HFF-Myc (cell line): Measurements from ENCODE around the gene SMIM35.

ENCODE experiments used
- DNase-seq: peaks from one replicate; pipeline ENCODE4 v3.0.0-alpha.2; 2011; ENCODE audit warnings: low read depth; ENCODE audit errors: extremely low read depth
- H3K4me3 ChIP-seq: replicated peaks from 2 replicates; pipeline ENCODE4 v1.5.1; 2011; ENCODE audit warnings: low read depth, mild to moderate bottlenecking, control low read depth, low read length
- CTCF ChIP-seq: IDR thresholded peaks from 2 replicates; pipeline ENCODE4 v1.5.1; 2012; ENCODE audit warnings: mild to moderate bottlenecking, low read depth, low read length, control low read depth; ENCODE audit errors: missing control alignments

Gene SMIM35

GRCh38 chr11:117960406-117960805 lies 126.4 kb downstream of the SMIM35 start:
- no peak for TF ChIP-seq CTCF
- H3K4me3 ChIP-seq: no peak overlapping the region
- DNase-seq: no peak

GRCh38 chr11:117959438-117960149 lies 127.2 kb downstream of the SMIM35 start:
- TF ChIP-seq CTCF: no peak
- no peak for DNase-seq
- H3K4me3 ChIP-seq: no peak overlapping the region

GRCh38 chr11:117958949-117959348 lies 127.8 kb downstream of the SMIM35 start:
- no peak for TF ChIP-seq CTCF
- no peak for DNase-seq
- no peak overlapping the region for H3K4me3 ChIP-seq
